NCI-H526 (cell line): ENCODE results near the gene TRUB1.

Experiments
- DNase-seq, 2 experiments: peaks; one replicate each; lab custom pipeline; 2025; lab: John Stamatoyannopoulos, UW

Gene TRUB1

DNA sequence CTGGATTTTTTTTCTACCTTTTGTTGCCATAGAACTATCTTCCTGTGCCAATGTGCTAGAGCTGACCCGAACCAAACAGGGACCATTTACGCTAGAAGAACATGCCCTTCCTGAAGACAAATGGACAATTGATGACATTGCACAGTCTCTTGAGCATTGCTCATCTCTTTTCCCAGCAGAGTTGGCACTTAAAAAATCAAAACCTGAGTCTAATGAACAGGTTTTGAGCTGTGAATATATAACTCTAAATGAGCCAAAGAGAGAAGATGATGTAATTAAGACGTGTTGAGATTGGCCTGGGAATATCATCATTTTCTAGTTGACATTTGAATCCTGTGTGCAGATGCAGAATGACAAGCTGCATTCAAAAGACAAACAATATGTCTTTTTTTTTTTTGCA lies 37.1 kb downstream of the TRUB1 start:
- no peak for DNase-seq

DNA sequence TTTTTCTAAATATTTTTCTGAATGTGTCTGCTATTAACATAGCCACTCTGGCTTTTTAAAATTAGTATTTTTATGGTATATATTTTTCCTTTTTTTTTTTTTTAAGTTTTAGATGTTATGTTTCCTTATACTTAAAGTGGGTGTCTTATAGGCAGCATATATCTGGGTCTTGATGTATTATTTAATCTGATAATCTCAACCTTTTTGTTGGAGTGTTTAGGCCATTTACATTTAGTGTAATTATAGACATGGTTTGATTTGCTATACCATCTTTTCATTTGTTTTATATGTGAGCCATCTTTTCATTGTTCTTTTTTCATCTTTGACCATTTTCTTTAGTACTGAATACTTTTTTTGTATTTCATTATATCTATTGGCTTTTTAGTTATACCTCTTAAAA lies 45.0 kb downstream of the TRUB1 start:
- DNase-seq, result no peak

DNA sequence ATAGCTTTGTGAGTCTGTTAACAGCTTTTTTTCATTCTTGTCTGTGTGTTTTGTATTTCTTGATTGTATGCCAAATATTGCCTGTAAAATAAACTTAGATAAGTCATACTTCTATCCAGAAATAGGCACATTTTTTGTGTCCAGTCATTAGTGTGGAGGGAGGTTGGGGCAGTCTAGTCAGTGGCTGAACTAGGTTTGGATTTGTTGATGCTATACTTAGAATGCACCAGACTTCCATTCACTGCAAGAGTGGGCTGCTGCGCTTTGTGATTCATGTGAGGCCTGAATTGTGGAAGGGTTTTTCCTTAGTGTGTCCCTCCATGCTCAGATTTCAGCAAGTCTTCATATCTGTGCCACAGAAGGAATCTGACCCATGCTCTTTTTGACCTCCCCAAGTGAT lies 50.0 kb downstream of the TRUB1 start:
- DNase-seq, result no peak

DNA sequence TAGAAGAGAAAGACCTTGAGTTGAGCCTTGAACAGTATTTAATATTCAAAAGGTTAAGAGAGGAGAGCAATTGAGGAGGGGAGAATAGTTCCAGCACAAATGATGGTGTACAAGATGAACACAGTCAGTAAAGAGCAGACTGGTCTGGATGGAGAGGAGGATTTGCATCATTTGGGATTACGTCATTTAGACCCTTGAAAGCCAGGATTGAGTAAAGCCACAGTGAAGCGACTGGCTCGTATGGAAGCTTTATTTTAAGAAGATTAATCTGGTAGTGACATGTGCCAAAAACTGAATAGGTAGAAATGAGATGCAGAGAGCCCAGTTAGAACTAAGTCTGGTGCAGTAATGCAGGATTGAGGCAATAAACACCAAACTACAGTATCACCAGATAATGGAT lies 52.6 kb downstream of the TRUB1 start:
- DNase-seq, result no peak

DNA sequence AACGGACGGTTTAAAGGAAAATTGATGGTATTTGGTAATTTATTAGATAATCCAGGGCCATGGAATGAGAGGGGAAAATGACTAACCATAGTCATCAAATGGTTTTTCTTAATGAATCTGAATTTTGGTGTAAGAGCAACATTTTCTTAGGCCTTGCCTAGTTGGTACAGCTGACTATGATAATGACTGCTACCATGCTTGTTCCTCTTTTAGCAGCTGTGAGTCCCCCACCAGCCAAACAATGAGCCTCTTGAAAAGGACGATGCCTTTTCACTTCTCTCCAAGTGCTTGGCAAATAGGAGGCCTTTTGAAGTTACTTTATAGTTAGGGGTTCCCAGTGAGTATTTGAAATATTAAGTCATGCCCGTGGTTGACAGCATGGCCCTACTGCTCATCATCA lies 53.0 kb downstream of the TRUB1 start:
- no peak for DNase-seq

DNA sequence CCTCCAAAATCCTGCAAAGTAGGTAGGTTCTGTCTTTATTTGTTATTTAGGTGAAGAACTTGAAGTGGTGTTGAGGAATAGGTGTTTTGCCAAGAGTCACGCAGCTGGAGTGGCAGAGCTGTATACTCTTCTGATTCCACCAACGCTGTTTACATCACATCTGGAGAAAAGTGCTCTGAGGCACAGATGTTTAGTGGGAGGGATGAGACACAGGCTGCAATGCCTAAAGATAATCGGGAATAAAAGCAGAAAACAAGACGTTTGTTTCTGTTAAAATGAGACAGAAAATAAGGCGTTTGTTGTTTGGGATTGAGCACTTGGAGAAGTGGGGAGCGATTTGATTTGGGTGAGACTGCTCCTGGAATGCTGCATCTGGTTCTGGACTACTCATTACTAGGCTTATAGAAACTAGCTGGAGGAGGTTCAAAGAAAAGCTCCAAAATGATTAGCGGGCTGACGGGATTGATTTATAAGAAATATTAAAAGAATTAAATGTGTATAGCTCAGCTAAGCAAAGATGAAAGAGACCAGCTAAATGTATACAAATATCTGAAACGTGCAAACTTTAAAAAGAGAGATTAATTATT lies 54.3 kb downstream of the TRUB1 start:
- no peak for DNase-seq

DNA sequence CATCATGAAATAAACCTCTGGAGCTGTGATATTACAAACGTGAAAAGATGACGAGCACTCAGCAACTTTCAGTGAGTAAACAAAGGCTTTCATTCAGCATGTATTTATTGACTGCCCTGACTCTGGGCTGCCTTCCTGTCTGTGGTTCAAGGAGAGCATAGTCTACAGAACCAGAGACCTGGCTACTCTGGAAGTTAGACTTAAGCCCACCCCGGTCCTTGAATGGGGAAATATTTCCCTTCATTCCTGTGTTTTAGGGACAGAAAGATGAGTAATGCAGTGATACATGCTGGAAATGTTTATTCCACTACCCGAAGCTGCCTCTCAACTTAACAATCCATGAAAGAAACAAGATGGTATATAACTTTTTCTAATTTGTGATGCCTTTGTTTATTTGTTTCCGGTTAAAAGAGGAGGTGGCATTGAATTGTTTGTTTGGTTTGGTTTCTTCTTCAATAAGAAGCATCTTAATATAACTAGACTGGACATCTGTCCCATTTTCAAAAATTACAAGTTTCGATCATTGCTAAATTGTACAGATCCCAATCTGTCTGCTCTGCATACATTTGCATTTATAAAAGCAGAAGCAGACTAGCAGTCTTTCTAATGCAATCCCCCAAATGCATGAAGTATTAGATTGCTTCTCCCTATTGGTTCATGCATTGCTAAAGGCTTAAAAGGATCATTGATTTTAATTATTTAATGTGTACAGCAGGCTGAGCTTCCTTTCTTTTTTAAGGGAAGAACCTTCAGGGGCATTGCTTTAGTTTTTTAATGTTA lies 57.7 kb downstream of the TRUB1 start:
- DNase-seq, result no peak

DNA sequence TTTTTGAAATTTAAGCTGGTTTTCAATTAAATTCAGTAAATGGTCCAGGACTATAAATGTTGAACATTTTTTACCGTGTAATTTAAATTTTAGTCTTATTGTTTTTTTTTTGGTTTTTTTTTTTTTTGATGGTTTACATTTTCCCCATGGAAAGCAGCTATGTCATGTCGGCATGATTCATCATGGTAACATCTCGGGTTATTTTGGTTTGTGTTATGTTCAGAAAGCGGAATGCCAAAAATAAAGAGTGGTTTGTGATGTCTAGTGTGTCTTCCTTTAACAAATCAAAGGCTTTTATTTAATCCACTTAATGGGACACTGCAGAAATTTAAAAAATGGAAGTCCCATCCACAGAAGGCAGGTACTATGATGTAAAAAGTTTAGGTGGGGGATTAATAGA lies 58.5 kb downstream of the TRUB1 start:
- no peak for DNase-seq

DNA sequence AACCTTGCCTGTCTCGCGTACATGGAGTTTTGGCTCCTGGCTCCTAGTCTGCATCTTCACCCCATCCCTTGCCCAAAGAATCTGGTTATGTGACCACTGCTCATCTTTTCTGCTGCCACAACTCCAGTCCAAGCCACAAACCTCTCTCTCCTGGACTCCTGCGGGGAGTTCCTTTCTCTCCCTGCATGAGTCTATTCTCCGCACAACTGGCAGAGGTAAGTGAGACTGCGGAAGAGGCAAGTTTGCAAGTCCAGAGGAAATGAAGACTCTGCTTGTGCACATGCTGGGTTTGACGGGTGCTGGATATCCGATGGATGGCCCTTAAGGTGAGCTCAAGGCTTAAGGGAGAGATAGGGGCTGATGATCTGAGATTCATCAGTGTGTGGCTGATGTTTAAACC lies 61.0 kb downstream of the TRUB1 start:
- DNase-seq, result no peak

DNA sequence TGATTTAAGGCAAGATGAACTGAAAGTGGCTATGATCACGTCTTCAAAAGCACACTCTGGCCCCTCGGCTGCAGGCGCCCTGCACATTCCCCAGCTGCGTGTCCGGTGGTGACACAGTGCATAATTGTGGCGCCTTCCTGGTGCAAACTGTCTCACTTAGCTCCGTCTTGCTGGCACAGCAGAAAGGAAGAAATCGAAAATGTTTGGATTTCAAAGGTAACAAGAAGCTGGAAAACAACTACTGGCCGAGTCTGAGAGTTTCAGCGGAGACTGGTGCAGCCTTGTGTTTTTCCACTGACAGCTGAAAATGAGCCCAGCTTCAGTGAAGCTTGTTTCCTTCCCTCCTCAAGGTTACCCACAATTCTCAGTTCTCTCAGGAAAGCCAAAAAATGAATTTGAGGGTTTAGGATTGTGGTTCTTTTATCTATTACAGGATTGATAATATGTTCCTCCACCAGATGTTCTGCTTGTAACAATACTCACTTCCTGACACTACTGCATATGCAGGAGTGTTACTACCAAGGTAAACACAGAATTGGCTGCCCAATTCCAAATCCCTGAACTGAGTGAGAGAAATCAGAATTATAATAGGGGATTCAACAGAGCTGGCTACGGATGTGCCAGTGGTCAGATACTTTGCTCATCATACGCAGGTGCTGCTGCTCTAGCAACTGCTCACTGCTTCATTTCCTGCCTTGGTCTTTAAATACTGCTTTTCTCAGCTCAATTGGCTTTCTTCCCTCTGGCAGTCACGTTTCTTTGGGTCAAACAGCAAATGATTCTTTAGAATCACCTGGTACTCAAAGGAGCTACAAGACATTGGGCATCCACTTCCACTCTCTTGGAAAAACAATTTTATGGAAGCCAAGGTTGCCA lies 63.7 kb downstream of the TRUB1 start:
- DNase-seq, result no peak

DNA sequence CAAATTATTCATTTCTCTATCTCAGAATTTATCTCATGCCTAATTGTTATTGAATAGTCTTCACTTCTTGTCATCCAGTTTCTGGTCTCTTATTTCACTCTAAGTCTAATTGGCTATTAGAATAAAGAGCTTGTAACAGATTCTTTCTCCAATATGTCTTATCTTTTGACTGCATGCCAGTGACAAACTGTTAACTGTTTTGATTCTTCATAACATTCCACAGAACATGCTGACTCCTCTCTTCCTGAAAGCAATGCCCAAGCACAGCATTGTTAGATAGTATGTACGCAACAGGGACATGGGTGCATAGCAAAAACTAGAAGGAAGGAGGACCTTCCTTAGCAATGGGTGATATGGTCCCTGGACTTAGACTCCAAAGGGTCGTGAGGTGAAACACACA lies 65.4 kb downstream of the TRUB1 start:
- no peak for DNase-seq

DNA sequence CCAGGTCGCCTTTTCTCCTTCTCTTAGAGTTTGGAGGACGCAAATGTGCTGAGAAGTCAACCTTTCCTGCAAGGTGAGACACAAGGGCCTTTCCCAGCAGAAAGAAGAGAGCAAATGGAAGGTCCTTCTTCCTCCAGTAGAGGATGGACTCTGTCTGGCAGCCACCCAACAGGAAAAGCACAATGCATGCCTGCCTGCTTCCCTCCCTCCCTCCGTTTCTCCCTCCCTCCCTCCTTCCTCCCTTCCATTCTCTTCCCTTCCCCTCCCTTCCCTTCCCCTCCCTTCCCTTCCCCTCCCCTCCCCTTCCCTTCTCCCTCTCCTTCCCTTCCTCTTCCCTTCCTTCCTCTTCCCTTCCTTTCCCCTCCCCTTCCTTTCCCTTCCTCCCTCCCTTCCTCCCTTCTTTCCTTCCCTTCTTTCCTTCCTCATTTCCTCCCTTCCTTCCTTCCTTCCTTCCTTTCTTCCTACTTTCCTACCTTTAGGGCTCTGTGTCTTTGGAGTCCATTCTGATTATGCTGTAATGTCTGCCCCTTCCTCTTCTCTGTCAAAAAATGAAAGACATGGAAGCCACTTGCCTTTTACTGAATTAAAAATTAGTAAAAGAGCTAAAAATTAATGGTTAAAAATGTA lies 66.4 kb downstream of the TRUB1 start:
- DNase-seq, result no peak

DNA sequence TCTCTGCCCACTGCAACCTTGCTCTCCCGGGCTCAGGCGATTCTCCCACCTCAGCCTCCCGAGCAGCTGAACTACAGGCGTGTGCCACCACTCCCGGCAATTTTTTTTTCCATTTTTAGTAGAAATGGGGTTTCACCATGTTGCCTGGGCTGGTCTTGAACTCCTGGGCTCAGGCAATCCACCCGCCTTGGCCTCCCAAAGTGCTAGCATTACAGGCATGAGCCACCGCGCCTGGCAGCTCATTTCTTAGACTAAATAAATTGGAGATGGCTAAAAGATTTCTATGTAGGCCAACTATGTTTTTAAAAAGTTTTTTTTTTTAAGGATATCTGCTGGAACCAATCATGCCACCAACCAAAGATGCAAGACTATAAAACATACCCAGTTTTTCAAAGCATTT lies 67.8 kb downstream of the TRUB1 start:
- no peak for DNase-seq

DNA sequence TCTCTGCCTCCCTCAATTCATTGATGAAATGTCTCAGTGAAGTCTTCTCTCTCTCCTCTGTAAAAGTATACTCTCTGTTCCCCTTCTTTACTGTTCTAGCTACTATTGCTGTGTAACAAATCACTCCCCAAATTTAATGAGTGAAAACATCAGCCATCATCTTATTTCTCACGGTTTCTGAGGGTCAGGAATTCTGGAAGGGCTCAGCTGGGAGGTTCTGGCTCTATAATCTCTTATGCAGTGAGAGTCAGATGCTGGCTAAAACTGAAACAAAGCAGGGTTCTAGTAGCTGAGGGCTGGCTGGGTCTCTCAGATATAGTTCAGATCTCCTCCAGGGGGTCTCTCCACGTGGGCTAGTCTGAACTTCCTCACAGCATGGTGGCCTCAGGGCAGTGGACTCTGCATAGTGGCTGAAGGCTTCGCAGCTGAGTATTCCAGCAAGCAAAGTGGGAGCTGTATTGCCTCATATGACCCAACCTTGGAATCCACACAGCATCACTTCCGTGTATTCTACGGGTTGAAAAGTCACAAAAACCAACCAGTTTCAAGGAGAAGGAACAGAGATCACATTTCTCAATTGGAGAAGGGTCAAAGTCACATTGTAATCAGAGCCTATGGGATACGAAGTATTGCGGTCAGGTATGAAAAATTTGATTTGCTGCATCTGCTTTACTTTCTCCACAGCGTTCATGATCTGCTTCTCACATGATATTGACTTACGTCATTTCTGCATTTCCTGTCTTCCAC lies 80.4 kb downstream of the TRUB1 start:
- DNase-seq, result no peak

DNA sequence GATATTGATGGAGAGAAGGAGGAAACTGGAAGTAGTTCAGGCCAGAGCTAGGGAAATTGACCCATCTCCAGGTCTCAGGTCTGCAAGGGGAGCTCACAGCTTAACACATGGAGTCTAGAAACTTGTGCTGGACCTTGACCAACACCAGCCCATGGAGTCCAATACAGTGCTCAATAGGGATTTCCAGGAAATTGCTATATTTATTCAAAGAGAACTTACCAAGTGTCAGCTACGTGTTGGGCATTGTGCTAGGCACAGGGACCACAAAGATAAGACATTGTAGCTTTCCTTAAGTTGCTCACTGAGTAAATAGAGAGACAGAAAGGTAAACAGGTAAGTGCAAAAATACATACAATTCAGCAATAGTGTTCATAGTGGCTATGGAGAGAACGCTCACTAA lies 82.5 kb downstream of the TRUB1 start:
- no peak for DNase-seq

DNA sequence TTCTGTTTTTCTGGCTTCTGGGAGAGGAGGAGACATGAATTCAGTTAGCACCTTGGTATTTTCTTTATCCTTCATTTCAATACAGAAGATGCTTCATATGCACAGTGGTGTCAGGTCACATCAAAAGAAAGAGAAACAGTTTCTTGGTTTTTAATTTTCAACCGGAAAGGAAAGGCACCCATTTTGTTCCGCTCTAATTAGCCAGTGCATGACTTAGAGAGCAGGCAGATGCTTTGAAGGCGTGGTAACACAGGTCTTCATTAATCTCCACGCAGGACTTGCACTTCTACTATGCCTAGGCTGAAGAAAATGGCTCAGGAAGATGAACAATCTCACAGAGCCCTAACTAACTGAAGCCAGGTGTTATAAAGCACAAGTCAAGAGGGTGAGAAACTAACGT lies 84.7 kb downstream of the TRUB1 start:
- DNase-seq, result no peak

DNA sequence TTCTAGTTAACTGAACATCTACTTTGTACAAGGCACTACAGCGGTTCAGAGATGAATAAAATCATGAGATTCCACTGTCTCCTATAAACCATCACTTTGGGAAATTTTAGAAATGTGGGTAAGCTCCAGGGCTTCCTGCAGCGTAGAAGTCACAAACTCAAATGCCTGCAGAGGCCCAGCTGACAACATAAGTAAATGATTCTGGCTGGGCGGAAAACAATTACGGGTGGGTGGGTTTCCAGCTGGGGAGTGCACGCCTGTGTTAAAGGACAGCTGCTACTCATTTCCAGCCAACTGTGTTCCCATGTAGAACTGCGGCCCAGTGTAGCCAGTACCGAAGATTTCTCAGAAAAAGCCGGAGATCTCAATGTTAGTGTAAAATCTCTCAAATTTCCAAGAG lies 85.7 kb downstream of the TRUB1 start:
- DNase-seq, result no peak

DNA sequence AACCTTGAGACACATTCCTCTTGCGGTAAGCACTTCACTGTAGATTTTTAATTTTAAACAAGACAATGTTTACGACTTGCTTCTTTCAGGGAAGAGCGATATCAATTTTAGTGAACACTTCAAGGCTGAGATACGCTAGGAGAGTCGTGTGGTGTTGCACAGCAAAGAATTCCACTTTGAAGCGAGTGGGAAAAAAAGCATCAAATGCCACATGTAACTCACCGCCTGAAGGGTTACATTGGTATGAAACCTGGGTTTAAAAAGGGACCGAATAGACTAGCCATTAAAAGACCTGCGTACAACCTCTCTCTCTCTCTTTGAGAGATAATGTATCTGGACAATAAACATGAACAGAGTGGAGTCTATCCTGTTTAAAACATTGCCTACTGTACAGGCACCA lies 86.4 kb downstream of the TRUB1 start:
- no peak for DNase-seq

DNA sequence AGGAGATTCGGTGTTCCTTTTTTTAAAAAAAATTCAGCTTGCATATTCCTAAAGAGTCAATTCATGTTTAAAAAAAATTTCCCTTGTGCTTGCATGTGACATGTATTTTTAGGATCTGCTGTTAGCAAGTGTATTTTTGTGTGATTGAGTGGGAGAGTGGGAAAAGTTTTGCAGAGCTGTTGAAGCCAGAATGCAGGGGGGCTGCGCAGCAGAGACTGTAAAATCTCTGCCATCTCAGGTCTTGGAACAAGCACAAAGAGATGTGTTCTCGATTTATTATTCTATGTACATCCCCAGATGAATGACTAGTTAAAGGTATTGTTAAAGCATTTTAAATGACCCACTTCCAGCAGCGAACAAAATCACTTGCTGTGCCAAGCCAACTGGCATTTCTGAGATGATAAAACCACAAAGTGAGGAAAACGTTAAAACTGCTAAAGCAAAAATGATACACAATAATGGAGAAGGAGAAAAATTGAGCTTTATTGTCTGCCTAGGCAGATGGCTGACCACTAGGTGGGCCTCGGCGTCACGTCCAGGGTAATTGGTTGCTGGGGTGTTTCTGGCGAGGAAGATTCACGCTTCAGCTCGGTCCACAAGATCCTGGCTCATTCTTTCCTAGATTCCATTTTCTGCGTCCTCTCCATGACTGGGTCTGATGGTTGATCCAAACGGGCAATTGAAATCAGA lies 88.2 kb downstream of the TRUB1 start:
- no peak for DNase-seq

DNA sequence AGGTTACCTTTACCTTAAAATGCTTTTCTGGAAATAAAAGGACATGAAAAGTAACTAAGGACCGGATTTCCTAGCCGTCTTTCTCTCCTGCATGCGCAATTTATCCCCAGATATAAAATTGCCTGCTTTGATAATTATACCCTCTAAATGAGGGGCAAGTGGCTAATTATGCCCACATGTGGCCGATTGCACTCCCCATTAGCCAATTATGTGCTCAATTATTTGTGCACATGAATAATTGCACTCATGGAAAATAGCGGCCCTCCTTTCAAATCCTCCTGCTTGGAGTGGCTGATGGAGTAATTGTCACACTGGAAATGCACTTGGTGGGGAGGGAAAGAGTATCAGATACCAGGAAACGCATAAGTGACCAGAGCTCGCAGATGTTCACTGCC lies 88.7 kb downstream of the TRUB1 start:
- DNase-seq, result no peak
